ENCODE measurements around the gene PDZRN4.

The PDZRN4 gene

DNA sequence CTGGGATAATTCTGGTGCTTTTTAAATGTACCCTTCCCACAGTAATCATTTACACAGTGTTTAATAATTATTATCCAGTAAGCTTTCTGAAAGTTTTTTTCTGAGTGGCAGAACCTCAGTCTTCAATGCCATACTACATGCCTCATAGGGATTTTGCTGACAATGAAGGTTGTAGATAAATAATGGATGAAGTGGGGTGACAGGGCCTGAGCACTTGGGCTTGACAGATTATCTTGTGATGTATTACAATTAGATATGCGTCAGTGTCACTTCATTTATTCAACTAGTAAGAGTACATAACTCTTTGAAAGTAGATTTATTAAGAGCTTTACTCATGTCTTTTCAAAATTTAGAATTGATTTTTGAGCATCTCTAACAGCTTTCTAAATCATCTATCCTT lies 176.1 kb downstream of the PDZRN4 start:
- H3K4me1 ChIP-seq (ENCODE audit: control extremely low read depth in 1 of 4, control insufficient read depth in 4 of 4, insufficient read depth in 4 of 4, low read length in 3 of 4) = no peaks in the 10 kb centered on the region
- H3K27ac ChIP-seq (ENCODE audit: insufficient read depth in 1 of 2, low read depth in 1 of 2, low read length in 2 of 2, poor library complexity in 1 of 2, severe bottlenecking in 2 of 2) = no peak overlapping the region
- H3K9me3 ChIP-seq (ENCODE audit: control extremely low read depth in 1 of 5, control insufficient read depth in 4 of 5, insufficient read depth in 2 of 5, low read depth in 1 of 5, low read length in 4 of 5) = peaks cover 0 to 9% (median 2%) of the 10 kb centered on the region in 5 experiments
- WGBS (ENCODE audit: insufficient coverage) = no CpG with 5 or more reads among the region's 1 CpG
- no peaks in the 10 kb centered on the region for H3K27me3 ChIP-seq (replicated peaks in 2 of 5; ENCODE audit: control insufficient read depth in 4 of 5, insufficient read depth in 5 of 5, low read length in 4 of 5)
- DNase-seq = no peak
- CTCF ChIA-PET = no interaction called here
- no peak overlapping the region for H3K4me3 ChIP-seq (ENCODE audit: control insufficient read depth in 1 of 7, extremely low read depth in 1 of 7, insufficient read depth in 4 of 7, low read depth in 2 of 7, low read length in 6 of 7)
- H3K36me3 ChIP-seq (ENCODE audit: control insufficient read depth in 4 of 4, insufficient read depth in 4 of 4, low read length in 3 of 4) = no peaks in the 10 kb centered on the region
- POLR2A ChIA-PET = no interaction called here

DNA sequence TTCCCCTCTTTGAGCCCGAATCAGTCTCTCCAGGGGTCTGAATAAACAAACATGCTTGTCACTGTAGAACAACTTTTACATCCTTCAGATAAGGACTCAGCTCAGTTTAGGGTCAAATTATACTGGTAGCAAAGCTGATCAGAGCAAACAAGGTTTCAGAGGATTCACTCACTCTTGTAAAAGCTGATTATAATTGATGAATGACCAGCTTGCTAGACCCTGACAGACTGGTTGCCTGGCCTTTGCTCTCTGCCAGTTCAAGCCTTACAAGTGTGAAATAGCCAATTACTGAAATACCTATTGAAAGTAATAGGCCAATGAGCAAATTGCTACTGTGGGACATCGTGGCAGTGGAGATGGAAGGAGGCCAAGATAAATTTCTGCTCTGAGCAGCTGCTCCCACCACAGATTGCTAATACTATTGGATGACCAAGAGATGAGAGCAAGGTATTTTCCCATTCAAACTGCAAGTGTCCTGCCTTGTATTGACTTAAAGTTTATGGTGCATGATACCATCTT lies 177.6 kb downstream of the PDZRN4 start:
- ChIA-PET POLR2A (no interaction called here), CTCF (no interaction called here)
- Histone ChIP-seq H3K27ac (ENCODE audit: insufficient read depth in 1 of 2, low read depth in 1 of 2, low read length in 2 of 2, poor library complexity in 1 of 2, severe bottlenecking in 2 of 2) (no peak overlapping the region), H3K36me3 (ENCODE audit: control insufficient read depth in 4 of 4, insufficient read depth in 4 of 4, low read length in 3 of 4) (no peaks in the 10 kb centered on the region), H3K9me3 (ENCODE audit: control extremely low read depth in 1 of 5, control insufficient read depth in 4 of 5, insufficient read depth in 2 of 5, low read depth in 1 of 5, low read length in 4 of 5) (peaks cover 0 to 9% (median 0%) of the 10 kb centered on the region in 5 experiments), H3K4me3 (ENCODE audit: control insufficient read depth in 1 of 7, extremely low read depth in 1 of 7, insufficient read depth in 4 of 7, low read depth in 2 of 7, low read length in 6 of 7) (no peak overlapping the region), H3K27me3 (replicated peaks in 2 of 5; ENCODE audit: control insufficient read depth in 4 of 5, insufficient read depth in 5 of 5, low read length in 4 of 5) (no peaks in the 10 kb centered on the region), H3K4me1 (ENCODE audit: control extremely low read depth in 1 of 4, control insufficient read depth in 4 of 4, insufficient read depth in 4 of 4, low read length in 3 of 4) (no peaks in the 10 kb centered on the region)
- no peak for DNase-seq
- WGBS (ENCODE audit: insufficient coverage) = 60% methylated on average over 1 of the region's 2 CpGs

DNA sequence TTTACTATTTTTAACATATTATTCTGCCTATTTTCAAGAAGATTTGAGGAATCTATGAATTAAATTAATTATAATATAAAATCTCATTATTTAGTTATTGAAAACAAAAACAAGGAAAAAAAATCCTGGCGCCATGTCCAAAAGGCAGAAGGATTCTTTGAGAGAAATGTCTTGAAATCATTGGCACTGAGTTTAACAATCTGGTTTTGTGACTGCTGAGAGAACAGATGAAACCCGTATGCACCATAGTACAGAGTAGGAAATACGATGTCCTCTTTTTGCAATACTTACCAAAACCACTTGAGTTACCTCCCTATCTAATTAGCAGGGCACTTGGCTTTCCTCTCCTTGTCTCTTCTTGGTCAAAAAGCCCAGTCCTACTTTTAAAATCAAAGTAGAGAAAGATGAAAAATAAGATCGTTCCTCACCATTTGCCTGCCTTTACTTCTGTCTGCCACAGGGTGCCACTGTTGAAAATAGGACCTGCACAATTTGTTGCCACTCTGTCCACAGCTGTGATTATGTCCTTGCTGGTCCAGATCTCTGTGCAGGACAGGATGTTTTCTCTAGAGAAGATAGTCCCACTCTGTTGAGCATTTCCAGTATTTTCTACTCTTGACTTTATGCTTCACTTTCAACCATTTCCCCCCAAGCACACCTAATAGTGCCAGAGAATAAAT lies 179.7 kb downstream of the PDZRN4 start:
- no peak overlapping the region for H3K27ac ChIP-seq (ENCODE audit: insufficient read depth in 1 of 2, low read depth in 1 of 2, low read length in 2 of 2, poor library complexity in 1 of 2, severe bottlenecking in 2 of 2)
- H3K9me3 ChIP-seq (ENCODE audit: control extremely low read depth in 1 of 5, control insufficient read depth in 4 of 5, insufficient read depth in 2 of 5, low read depth in 1 of 5, low read length in 4 of 5) = peaks cover 0 to 9% (median 0%) of the 10 kb centered on the region in 5 experiments
- no peaks in the 10 kb centered on the region for H3K36me3 ChIP-seq (ENCODE audit: control insufficient read depth in 4 of 4, insufficient read depth in 4 of 4, low read length in 3 of 4)
- H3K27me3 ChIP-seq (replicated peaks in 2 of 5; ENCODE audit: control insufficient read depth in 4 of 5, insufficient read depth in 5 of 5, low read length in 4 of 5) = no peaks in the 10 kb centered on the region
- no peak for DNase-seq
- 100% methylated on average over 1 of the region's 4 CpGs for WGBS (ENCODE audit: insufficient coverage)
- ChIA-PET CTCF (no interaction called here), POLR2A (no interaction called here)
- no peaks in the 10 kb centered on the region for H3K4me1 ChIP-seq (ENCODE audit: control extremely low read depth in 1 of 4, control insufficient read depth in 4 of 4, insufficient read depth in 4 of 4, low read length in 3 of 4)
- no peak overlapping the region for H3K4me3 ChIP-seq (ENCODE audit: control insufficient read depth in 1 of 7, extremely low read depth in 1 of 7, insufficient read depth in 4 of 7, low read depth in 2 of 7, low read length in 6 of 7)

DNA sequence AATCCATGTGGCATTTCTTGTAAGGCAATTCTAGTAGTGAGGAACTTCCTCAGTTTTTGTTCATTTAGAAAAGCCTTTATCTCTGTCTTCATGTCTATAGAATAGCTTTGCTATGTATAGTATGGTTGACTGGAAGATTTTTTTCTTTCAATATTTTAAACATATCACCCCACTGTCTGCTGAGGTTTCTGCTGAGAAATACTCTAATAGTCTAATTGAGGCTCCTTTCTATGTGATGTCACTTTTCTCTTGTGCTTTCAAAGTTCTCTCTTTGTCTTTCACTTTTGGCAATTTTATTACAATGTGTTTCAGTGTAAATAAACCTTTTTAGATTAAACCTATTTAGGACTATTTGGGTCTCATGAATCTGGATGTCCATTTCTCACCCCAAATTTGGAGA lies 192.8 kb downstream of the PDZRN4 start:
- Histone ChIP-seq H3K4me1 (ENCODE audit: control extremely low read depth in 1 of 4, control insufficient read depth in 4 of 4, insufficient read depth in 4 of 4, low read length in 3 of 4) (no peaks in the 10 kb centered on the region), H3K27ac (ENCODE audit: insufficient read depth in 1 of 2, low read depth in 1 of 2, low read length in 2 of 2, poor library complexity in 1 of 2, severe bottlenecking in 2 of 2) (no peak overlapping the region), H3K4me3 (ENCODE audit: control insufficient read depth in 1 of 7, extremely low read depth in 1 of 7, insufficient read depth in 4 of 7, low read depth in 2 of 7, low read length in 6 of 7) (no peak overlapping the region), H3K27me3 (replicated peaks in 2 of 5; ENCODE audit: control insufficient read depth in 4 of 5, insufficient read depth in 5 of 5, low read length in 4 of 5) (no peaks in the 10 kb centered on the region), H3K9me3 (ENCODE audit: control extremely low read depth in 1 of 5, control insufficient read depth in 4 of 5, insufficient read depth in 2 of 5, low read depth in 1 of 5, low read length in 4 of 5) (peaks cover 0 to 19% (median 3%) of the 10 kb centered on the region in 5 experiments), H3K36me3 (ENCODE audit: control insufficient read depth in 4 of 4, insufficient read depth in 4 of 4, low read length in 3 of 4) (no peaks in the 10 kb centered on the region)
- DNase-seq = no peak
- CTCF ChIA-PET = no interaction called here
- POLR2A ChIA-PET = no interaction called here

DNA sequence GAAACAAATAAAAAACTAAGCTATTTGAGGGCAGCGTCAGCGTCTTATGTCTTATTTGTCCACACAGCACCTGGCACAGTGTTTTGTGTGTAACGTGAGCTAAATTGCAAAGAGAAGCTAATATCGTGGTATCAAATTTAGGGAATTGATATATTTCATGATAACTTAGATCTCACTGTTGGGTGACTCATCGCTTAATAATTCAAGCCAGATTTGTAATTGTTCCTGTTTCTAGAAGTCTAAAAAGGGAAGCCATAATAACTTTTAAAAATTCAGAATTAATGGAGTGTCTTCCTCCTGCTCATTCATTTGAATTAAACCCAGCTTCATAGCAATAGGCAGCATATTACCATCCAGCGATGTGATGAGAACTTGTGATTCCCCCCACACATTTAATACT lies 214.7 kb downstream of the PDZRN4 start:
- ChIA-PET POLR2A (no interaction called here), CTCF (interaction anchor here (1.1 kb wide), 1 partner anchor 599 kb away, joined by 3 read pairs; no protein-coding TSS in a partner anchor)
- 97% methylated on average over 6 of the region's 6 CpGs for WGBS (ENCODE audit: insufficient coverage)
- H3K36me3 ChIP-seq (ENCODE audit: control insufficient read depth in 4 of 4, insufficient read depth in 4 of 4, low read length in 3 of 4) = no peaks in the 10 kb centered on the region
- no peaks in the 10 kb centered on the region for H3K4me1 ChIP-seq (ENCODE audit: control extremely low read depth in 1 of 4, control insufficient read depth in 4 of 4, insufficient read depth in 4 of 4, low read length in 3 of 4)
- H3K27me3 ChIP-seq (replicated peaks in 2 of 5; ENCODE audit: control insufficient read depth in 4 of 5, insufficient read depth in 5 of 5, low read length in 4 of 5) = no peaks in the 10 kb centered on the region
- H3K4me3 ChIP-seq (ENCODE audit: control insufficient read depth in 1 of 7, extremely low read depth in 1 of 7, insufficient read depth in 4 of 7, low read depth in 2 of 7, low read length in 6 of 7) = no peak overlapping the region
- peaks cover 0 to 11% (median 0%) of the 10 kb centered on the region in 5 experiments for H3K9me3 ChIP-seq (ENCODE audit: control extremely low read depth in 1 of 5, control insufficient read depth in 4 of 5, insufficient read depth in 2 of 5, low read depth in 1 of 5, low read length in 4 of 5)
- peak in 2 of 3 donors; percentile 15 to 49 for DNase-seq
- H3K27ac ChIP-seq (ENCODE audit: insufficient read depth in 1 of 2, low read depth in 1 of 2, low read length in 2 of 2, poor library complexity in 1 of 2, severe bottlenecking in 2 of 2) = no peak overlapping the region

DNA sequence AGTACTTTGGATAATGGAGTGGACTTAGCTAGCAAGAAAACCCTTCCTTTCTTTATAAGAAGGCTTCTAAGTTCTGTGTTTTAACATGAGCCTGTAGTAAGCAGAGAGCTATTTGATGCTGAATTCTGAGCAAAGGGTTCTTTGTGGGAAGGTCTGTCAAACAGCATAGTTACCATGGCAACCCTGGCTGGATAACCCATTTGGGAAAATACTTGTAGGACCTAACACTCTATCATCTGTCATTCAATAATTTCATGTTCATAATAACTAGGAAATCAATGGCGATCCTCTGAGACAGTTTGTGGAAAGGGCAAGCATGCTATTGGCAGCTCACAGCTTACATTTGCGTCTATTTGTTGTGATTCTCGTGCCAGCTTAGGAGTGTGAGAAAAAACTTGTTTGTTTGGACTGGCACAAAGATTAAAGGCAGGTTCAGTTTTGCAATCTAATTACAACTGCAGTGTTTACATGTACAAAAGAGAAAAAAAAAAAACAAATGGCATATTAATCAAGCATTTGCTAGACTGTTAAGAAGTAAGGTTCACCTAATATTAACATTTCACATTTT lies 219.2 kb downstream of the PDZRN4 start:
- no peaks in the 10 kb centered on the region for H3K27me3 ChIP-seq (replicated peaks in 2 of 5; ENCODE audit: control insufficient read depth in 4 of 5, insufficient read depth in 5 of 5, low read length in 4 of 5)
- POLR2A ChIA-PET = no interaction called here
- H3K36me3 ChIP-seq (ENCODE audit: control insufficient read depth in 4 of 4, insufficient read depth in 4 of 4, low read length in 3 of 4) = no peaks in the 10 kb centered on the region
- no peaks in the 10 kb centered on the region for H3K4me1 ChIP-seq (ENCODE audit: control extremely low read depth in 1 of 4, control insufficient read depth in 4 of 4, insufficient read depth in 4 of 4, low read length in 3 of 4)
- WGBS (ENCODE audit: insufficient coverage) = 100% methylated on average over 1 of the region's 3 CpGs
- CTCF ChIA-PET = interaction anchor here (0.7 kb wide), 1 partner anchor 345 kb away, joined by 3 read pairs; no protein-coding TSS in a partner anchor
- DNase-seq = no peak
- no peak overlapping the region for H3K4me3 ChIP-seq (ENCODE audit: control insufficient read depth in 1 of 7, extremely low read depth in 1 of 7, insufficient read depth in 4 of 7, low read depth in 2 of 7, low read length in 6 of 7)
- no peak overlapping the region for H3K27ac ChIP-seq (ENCODE audit: insufficient read depth in 1 of 2, low read depth in 1 of 2, low read length in 2 of 2, poor library complexity in 1 of 2, severe bottlenecking in 2 of 2)
- peaks cover 0 to 11% (median 0%) of the 10 kb centered on the region in 5 experiments for H3K9me3 ChIP-seq (ENCODE audit: control extremely low read depth in 1 of 5, control insufficient read depth in 4 of 5, insufficient read depth in 2 of 5, low read depth in 1 of 5, low read length in 4 of 5)

DNA sequence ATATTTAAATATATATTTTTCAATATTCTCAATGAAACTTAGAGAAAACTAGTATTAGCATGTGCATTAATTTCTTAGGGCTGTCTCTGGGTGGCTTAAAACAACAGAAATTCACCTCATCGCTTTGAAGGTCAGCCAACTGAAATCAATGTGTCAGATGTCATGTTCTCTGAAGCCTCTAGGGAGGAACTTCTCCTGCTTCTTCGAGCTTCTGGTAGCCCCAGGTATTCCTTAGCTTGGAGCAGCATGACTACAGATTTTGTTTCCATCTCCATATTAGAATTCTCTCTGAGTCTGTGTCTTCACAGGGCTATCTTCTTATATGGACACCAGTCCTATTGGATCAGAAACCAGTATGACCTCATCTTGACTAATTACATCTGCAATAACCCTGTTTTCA lies 221.5 kb downstream of the PDZRN4 start:
- Histone ChIP-seq H3K9me3 (ENCODE audit: control extremely low read depth in 1 of 5, control insufficient read depth in 4 of 5, insufficient read depth in 2 of 5, low read depth in 1 of 5, low read length in 4 of 5) (peaks cover 0 to 14% (median 0%) of the 10 kb centered on the region in 5 experiments), H3K36me3 (ENCODE audit: control insufficient read depth in 4 of 4, insufficient read depth in 4 of 4, low read length in 3 of 4) (no peaks in the 10 kb centered on the region), H3K4me3 (ENCODE audit: control insufficient read depth in 1 of 7, extremely low read depth in 1 of 7, insufficient read depth in 4 of 7, low read depth in 2 of 7, low read length in 6 of 7) (no peak overlapping the region), H3K27ac (ENCODE audit: insufficient read depth in 1 of 2, low read depth in 1 of 2, low read length in 2 of 2, poor library complexity in 1 of 2, severe bottlenecking in 2 of 2) (no peak overlapping the region), H3K4me1 (ENCODE audit: control extremely low read depth in 1 of 4, control insufficient read depth in 4 of 4, insufficient read depth in 4 of 4, low read length in 3 of 4) (no peaks in the 10 kb centered on the region), H3K27me3 (replicated peaks in 2 of 5; ENCODE audit: control insufficient read depth in 4 of 5, insufficient read depth in 5 of 5, low read length in 4 of 5) (no peaks in the 10 kb centered on the region)
- POLR2A ChIA-PET = no interaction called here
- DNase-seq = no peak
- CTCF ChIA-PET = no interaction called here
- whole genome bisulfite sequencing (ENCODE audit: insufficient coverage) = 100% methylated on average over 2 of the region's 2 CpGs
